IPS-18c (cell line): ENCODE measurements around the gene LTA.

ENCODE experiments used
- H3K4me3 ChIP-seq: 2 replicates; pipeline ENCODE4 v1.7.0; 2013; ENCODE audit warnings: low read depth, mild to moderate bottlenecking, low read length, moderate library complexity; ENCODE audit not compliant: insufficient read depth
- H3K9me3 ChIP-seq: one replicate; pipeline ENCODE4 v1.6.1; 2013; ENCODE audit warnings: mild to moderate bottlenecking, low read length, moderate library complexity; ENCODE audit not compliant: control insufficient read depth, insufficient read depth

LTA gene

DNA sequence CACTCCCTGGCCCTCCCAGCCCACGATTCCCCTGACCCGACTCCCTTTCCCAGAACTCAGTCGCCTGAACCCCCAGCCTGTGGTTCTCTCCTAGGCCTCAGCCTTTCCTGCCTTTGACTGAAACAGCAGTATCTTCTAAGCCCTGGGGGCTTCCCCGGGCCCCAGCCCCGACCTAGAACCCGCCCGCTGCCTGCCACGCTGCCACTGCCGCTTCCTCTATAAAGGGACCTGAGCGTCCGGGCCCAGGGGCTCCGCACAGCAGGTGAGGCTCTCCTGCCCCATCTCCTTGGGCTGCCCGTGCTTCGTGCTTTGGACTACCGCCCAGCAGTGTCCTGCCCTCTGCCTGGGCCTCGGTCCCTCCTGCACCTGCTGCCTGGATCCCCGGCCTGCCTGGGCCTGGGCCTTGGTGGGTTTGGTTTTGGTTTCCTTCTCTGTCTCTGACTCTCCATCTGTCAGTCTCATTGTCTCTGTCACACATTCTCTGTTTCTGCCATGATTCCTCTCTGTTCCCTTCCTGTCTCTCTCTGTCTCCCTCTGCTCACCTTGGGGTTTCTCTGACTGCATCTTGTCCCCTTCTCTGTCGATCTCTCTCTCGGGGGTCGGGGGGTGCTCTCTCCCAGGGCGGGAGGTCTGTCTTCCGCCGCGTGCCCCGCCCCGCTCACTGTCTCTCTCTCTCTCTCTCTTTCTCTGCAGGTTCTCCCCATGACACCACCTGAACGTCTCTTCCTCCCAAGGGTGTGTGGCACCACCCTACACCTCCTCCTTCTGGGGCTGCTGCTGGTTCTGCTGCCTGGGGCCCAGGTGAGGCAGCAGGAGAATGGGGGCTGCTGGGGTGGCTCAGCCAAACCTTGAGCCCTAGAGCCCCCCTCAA is at the start of gene LTA:
LTA (plus strand) TSS at position 249 of the 871 bp plus-strand sequence; CDS start at position 703, 454 bp downstream.
- Histone ChIP-seq H3K4me3 (no peak within 1 kb of the TSS), H3K9me3 (no peaks in the 10 kb centered on the region)

DNA sequence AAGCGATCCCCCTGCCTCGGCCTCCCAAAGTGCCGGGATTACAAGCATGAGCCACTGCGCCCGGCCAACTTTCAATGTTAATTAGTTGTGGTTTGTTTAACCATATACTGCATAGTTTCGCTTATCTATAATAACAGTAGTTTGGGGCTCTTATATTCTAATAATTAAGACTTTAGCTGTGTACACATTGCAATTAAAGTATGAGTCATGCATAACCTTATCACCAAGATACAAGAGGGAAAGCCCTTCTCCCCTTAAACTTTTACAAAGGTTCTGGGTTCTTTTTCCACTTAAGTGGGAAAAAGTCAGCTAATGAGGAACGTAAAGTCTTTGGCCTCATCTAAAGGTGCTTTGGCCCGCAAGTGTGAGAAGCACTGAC is 46.5 kb upstream of the LTA start:
- H3K4me3 ChIP-seq = no peak overlapping the region
- no peaks in the 10 kb centered on the region for H3K9me3 ChIP-seq

GRCh38 chr6:31525932-31526591 is 46.0 kb upstream of the LTA start:
- no peak overlapping the region for H3K4me3 ChIP-seq
- H3K9me3 ChIP-seq = no peaks in the 10 kb centered on the region

GRCh38 chr6:31528307-31528777 is 43.7 kb upstream of the LTA start:
- no peak overlapping the region for H3K4me3 ChIP-seq
- no peaks in the 10 kb centered on the region for H3K9me3 ChIP-seq

DNA sequence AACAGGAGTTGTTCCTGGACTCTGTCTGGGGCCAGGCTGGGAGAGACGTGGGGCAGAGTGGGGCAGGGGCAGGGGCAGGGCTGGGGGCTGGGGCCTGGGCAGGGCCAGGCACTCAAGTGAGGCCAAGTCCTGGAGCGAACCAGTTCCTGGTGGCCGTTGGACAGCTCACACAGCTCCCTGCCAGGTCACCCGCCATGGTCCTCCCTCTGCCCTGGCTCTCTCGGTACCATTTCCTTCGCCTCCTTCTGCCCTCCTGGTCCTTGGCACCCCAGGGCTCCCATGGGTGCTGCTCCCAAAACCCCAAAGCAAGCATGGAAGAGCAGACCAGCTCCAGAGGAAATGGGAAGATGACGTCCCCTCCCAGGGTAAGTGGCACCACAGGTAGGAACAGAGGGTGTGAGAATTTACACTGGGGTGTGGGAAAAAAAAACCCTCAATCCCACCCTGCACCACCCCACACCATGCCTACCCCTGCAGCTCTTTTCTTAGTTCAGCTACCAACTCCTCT is 43.2 kb upstream of the LTA start, which contains the start of gene MCCD1:
MCCD1 (plus strand) TSS at position 142 of the 508 bp plus-strand sequence; CDS start at position 195, 53 bp downstream.
- no peak within 1 kb of the TSS for H3K4me3 ChIP-seq
- H3K9me3 ChIP-seq = no peaks in the 10 kb centered on the region

GRCh38 chr6:31529329-31530150 is 42.5 kb upstream of the LTA start:
- H3K4me3 ChIP-seq = no peak overlapping the region
- H3K9me3 ChIP-seq = peaks cover 2% of the 10 kb centered on the region

DNA sequence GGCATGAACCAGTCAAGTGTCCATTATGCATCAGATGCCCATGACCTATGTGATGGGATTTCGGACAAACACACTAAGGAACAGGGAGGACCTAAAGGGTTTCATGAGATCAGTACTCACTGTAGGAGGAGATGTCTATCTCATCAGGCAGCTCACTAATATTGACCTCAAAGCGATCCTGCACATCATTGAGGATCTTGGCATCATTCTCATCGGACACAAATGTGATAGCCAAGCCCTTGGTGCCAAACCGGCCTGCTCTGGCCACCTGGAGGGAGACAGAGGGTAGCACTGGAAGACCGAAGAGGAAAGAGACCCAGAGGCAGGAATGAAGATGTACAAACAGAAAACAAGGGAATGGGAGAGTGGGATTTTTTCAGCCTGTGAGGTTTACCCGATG is 41.4 kb upstream of the LTA start:
- peaks cover 2% of the 10 kb centered on the region for H3K9me3 ChIP-seq

GRCh38 chr6:31531162-31531561 is 40.9 kb upstream of the LTA start:
- H3K4me3 ChIP-seq = no peak overlapping the region

More for the DNA sequence above, 41.4 kb upstream of the LTA start:
- H3K4me3 ChIP-seq = no peak overlapping the region

GRCh38 chr6:31531771-31532643 is 40.1 kb upstream of the LTA start:
- no peak overlapping the region for H3K4me3 ChIP-seq
- peaks cover 2% of the 10 kb centered on the region for H3K9me3 ChIP-seq

More at GRCh38 chr6:31531162-31531561, 40.9 kb upstream of the LTA start:
- H3K9me3 ChIP-seq = peaks cover 2% of the 10 kb centered on the region

- Histone ChIP-seq H3K4me3 (no peak overlapping the region), H3K9me3 (peaks cover 2% of the 10 kb centered on the region)
These were observed 39.2 kb upstream of the LTA start for GRCh38 chr6:31532644-31533454.

DNA sequence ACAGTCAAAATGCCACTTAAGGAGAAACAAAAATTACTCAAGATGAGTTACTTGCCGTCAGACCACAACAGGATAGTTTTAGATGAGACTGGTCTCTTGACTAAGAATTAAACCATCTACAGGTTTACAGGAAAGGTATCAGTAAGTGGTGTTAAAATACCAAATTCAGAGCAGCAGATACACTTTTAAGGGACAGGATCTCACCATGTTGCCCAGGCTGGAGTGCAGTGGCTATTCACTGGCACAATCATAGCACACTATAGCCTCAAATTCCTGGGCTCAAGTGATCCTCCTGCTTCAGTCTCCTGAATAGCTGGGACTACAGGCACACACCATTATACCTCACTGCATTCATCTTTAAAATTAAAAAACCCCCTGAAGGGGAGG is 38.6 kb upstream of the LTA start:
- peaks cover 2% of the 10 kb centered on the region for H3K9me3 ChIP-seq
- H3K4me3 ChIP-seq = no peak overlapping the region

DNA sequence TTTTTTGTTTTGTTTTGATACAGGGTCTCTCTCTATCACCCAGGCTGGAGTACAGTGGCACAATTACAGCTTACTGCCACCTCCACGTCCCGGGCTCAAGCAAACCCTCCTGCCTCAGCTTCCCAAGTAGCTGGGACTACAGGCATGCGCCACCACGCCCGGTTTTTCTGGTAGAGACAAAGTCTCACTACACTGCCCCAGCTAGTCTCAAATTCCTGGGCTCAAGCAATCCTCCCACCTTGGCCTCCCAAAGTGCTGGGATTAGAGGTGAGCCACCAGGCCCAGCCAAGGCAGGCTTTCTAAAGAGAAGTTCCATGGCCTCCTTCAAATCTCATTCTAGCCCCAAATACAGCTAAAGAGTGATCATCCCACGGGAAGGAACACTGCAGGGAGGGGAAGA is 38.1 kb upstream of the LTA start:
- Histone ChIP-seq H3K9me3 (peaks cover 2% of the 10 kb centered on the region), H3K4me3 (no peak overlapping the region)

GRCh38 chr6:31534521-31535040 is 37.5 kb upstream of the LTA start:
- Histone ChIP-seq H3K4me3 (no peak overlapping the region), H3K9me3 (peaks cover 2% of the 10 kb centered on the region)

- Histone ChIP-seq H3K4me3 (no peak overlapping the region), H3K9me3 (peaks cover 2% of the 10 kb centered on the region)
These were observed 36.4 kb upstream of the LTA start for GRCh38 chr6:31535538-31536324.
